Liver (tissue), 3 donors: Measurements from ENCODE around the gene SV2B.

Experiments
- CTCF ChIP-seq: fragments of 150-350 bp; IDR thresholded peaks from 2 replicates; pipeline ENCODE4 v1.5.1; 2017; ENCODE audit warnings: improper control_type of control experiment, low read depth, low read length; ENCODE audit not compliant: missing input control
- EGR1 ChIP-seq, 2 donors: IDR thresholded peaks; 2 replicates each; pipeline ENCODE4 v1.6.1; 2016 to 2018; ENCODE audit warnings: antibody characterized with exemption in 2 of 2, low read depth in 2 of 2
- GABPA ChIP-seq, 2 donors: IDR thresholded peaks in 1 of 2; conservative IDR thresholded peaks in 1 of 2; 2 replicates each; pipeline ENCODE4 v1.6.1; 2016; ENCODE audit warnings: antibody characterized with exemption in 2 of 2, mild to moderate bottlenecking in 1 of 2, moderate library complexity in 1 of 2
- JUND ChIP-seq, 2 donors: IDR thresholded peaks; 2 replicates each; pipeline ENCODE4 v1.6.1; 2016; ENCODE audit warnings: antibody characterized with exemption in 2 of 2
- MAX ChIP-seq: IDR thresholded peaks from 2 replicates; pipeline ENCODE4 v1.6.1; 2016; ENCODE audit warnings: antibody characterized with exemption
- SP1 ChIP-seq: IDR thresholded peaks from 2 replicates; pipeline ENCODE4 v1.6.1; 2018; ENCODE audit warnings: antibody characterized with exemption, mild to moderate bottlenecking
- YY1 ChIP-seq: IDR thresholded peaks from 2 replicates; pipeline ENCODE4 v1.6.1; 2016; ENCODE audit warnings: antibody characterized with exemption, mild to moderate bottlenecking
- donor health status: healthy.
- donor health status: healthy.

- TF ChIP-seq EGR1 (IDR thresholded peaks at IDR 0.05; ENCODE audit: low read depth in 2 of 2) (no peak), CTCF (no peak), MAX (no peak), SP1 (no peak), GABPA (IDR thresholded peaks at IDR 0.05 in 1 of 2, conservative IDR thresholded peaks at IDR 0.05 in 1 of 2) (no peak), YY1 (no peak), JUND (IDR thresholded peaks at IDR 0.05) (no peak)
Observed at GRCh38 chr15:91235376-91235775, 135.3 kb downstream of the SV2B start.
